Bronchial epithelial cell (primary cell): Measurements from ENCODE around the gene COL28A1. TPM values are rescaled to one million over a fixed set of nuclear protein-coding genes. Genes with fewer than 3 reads are reported as not detected.
"Not testable (repeated sequence)": the region's sequence is repeated elsewhere in the genome, so short reads cannot be mapped to it uniquely, and the experiment has no call there.

Experiments
- DNase-seq: peaks from one replicate; pipeline ENCODE4 v3.0.0-alpha.2; 2010; ENCODE audit warnings: low read depth
- FAIRE-seq: peaks from 2 replicates; lab custom pipeline; 2011; peaks lifted over from hg19 to GRCh38; lab: Jason Lieb, UNC
- H3K27me3 ChIP-seq: 2 replicates; pipeline ENCODE4 v1.5.1; 2011; ENCODE audit warnings: low read length; ENCODE audit not compliant: control insufficient read depth, insufficient read depth
- H3K36me3 ChIP-seq: 2 replicates; pipeline ENCODE4 v1.5.1; 2011; ENCODE audit warnings: low read length; ENCODE audit not compliant: control insufficient read depth, insufficient read depth
- H3K4me3 ChIP-seq: 2 replicates; pipeline ENCODE4 v1.5.1; 2011; ENCODE audit warnings: mild to moderate bottlenecking, low read depth, low read length, control low read depth
- CTCF ChIP-seq: IDR thresholded peaks from 2 replicates; pipeline ENCODE4 v1.5.1; 2011; ENCODE audit warnings: mild to moderate bottlenecking, moderate library complexity, low read length, control low read depth, inconsistent platforms; ENCODE audit not compliant: insufficient read depth, severe bottlenecking
- total RNA-seq: library from RNA; depleted of rRNA; stranded (reverse); fragments of >200 nt; gene quantifications from 2 replicates; pipeline ENCODE4 v1.2.1, GENCODE V29; 2014

COL28A1 gene
- total RNA-seq, 1 donor from 2014 or later = not detected

- no peak for TF ChIP-seq CTCF
- no peak for DNase-seq
- Histone ChIP-seq H3K27me3 (no peaks in the 10 kb centered on the region), H3K36me3 (no peaks in the 10 kb centered on the region), H3K4me3 (no peak overlapping the region)
- FAIRE-seq = no peak
These were observed 57.1 kb downstream of the COL28A1 start for GRCh38 chr7:7478569-7478968.

DNA sequence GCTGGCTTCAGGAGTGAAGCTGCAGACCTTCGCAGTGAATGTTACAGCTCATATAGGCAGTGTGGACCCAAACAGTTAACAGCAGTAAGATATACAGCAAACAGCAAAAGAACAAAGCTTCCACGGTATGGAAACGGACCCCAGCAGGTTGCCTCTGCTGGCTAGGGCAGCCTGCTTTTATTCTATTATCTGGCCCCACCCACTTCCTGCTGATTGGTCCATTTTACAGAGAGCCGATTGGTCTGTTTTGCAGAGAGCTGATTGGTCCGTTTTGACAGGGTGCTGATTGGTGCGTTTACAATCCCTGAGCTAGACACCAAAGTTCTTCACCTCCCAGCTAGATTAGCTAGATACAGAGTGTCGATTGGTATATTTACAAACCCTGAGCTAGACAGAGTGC is 58.0 kb downstream of the COL28A1 start:
- not testable (repeated sequence) for H3K4me3 ChIP-seq, H3K27me3 ChIP-seq, H3K36me3 ChIP-seq, DNase-seq, FAIRE-seq

DNA sequence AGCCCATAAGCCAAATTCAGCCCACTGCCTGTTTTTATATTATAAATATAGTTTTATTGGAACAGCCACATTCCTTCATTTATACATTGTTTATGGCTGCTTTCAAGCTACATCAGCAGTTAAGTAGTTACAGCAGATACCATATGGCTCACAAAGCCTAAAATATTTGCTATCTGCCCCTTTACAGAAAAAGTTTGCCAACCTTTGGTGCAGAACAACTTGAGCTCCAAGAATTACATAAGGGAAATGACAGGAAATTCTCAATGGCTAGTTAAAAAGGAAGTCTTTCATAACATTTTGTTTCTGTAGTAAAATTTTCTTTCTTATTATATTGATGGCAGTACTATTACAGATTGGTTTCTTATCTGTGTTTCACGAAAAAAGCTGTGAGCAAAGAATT is 59.3 kb downstream of the COL28A1 start:
- Histone ChIP-seq H3K4me3 (no peak overlapping the region), H3K27me3 (no peaks in the 10 kb centered on the region), H3K36me3 (no peaks in the 10 kb centered on the region)
- FAIRE-seq = no peak
- DNase-seq = no peak
- no peak for TF ChIP-seq CTCF

- no peaks in the 10 kb centered on the region for H3K36me3 ChIP-seq
- no peaks in the 10 kb centered on the region for H3K27me3 ChIP-seq
- FAIRE-seq (no peak), DNase-seq (peak; percentile 81)
- H3K4me3 ChIP-seq = no peak overlapping the region
- TF ChIP-seq CTCF = no peak
These were observed 60.1 kb downstream of the COL28A1 start for GRCh38 chr7:7475601-7476000.

- no peaks in the 10 kb centered on the region for H3K27me3 ChIP-seq
- no peak overlapping the region for H3K4me3 ChIP-seq
- H3K36me3 ChIP-seq = no peaks in the 10 kb centered on the region
- no peak for TF ChIP-seq CTCF
- FAIRE-seq (no peak), DNase-seq (no peak)
These were observed 61.2 kb downstream of the COL28A1 start for GRCh38 chr7:7474436-7474835.

GRCh38 chr7:7464991-7465765 is 70.5 kb downstream of the COL28A1 start:
- H3K36me3 ChIP-seq, H3K27me3 ChIP-seq, H3K4me3 ChIP-seq, DNase-seq, FAIRE-seq: not testable (repeated sequence)

- H3K4me3 ChIP-seq = no peak overlapping the region
- TF ChIP-seq CTCF = no peak
- FAIRE-seq (no peak), DNase-seq (no peak)
- no peaks in the 10 kb centered on the region for H3K27me3 ChIP-seq
- H3K36me3 ChIP-seq = no peaks in the 10 kb centered on the region
These were observed 81.7 kb downstream of the COL28A1 start for GRCh38 chr7:7454000-7454399.
